Measurements from ENCODE around the gene RGS7BP. TPM values are rescaled to one million over a fixed set of nuclear protein-coding genes. Genes with fewer than 3 reads are reported as not detected.
A peak's percentile ranks its signal among the peaks of the same experiment; 100 is the strongest.

Gene RGS7BP
- total RNA-seq, 4 donors from 2014 or later: 0.33 to 3.4 (median 2.7) TPM

GRCh38 chr5:64599226-64599625 lies 93.4 kb downstream of the RGS7BP start:
- TF ChIP-seq CTCF (IDR thresholded peaks at IDR 0.05): no peak
- no peak for TF ChIP-seq POLR2A (IDR thresholded peaks at IDR 0.05)

GRCh38 chr5:64603676-64604075 lies 97.9 kb downstream of the RGS7BP start:
- no peak for TF ChIP-seq POLR2A (IDR thresholded peaks at IDR 0.05)
- no peak for TF ChIP-seq CTCF (IDR thresholded peaks at IDR 0.05)
- H3K27ac ChIP-seq: no peak overlapping the region
- no peaks in the 10 kb centered on the region for H3K27me3 ChIP-seq
- intact Hi-C loops (cut with DNase I): no loop called here
- no peaks in the 10 kb centered on the region for H3K36me3 ChIP-seq
- H3K4me1 ChIP-seq: no peaks in the 10 kb centered on the region
- H3K9me3 ChIP-seq: no peaks in the 10 kb centered on the region
- no peak overlapping the region for H3K4me3 ChIP-seq (replicated peaks in 1 of 3)
- WGBS, 2 donors: 50 to 53% methylated on average over 4 of the region's 4 CpGs
- no peak for DNase-seq

More at GRCh38 chr5:64599226-64599625, 93.4 kb downstream of the RGS7BP start:
- H3K9me3 ChIP-seq: no peaks in the 10 kb centered on the region
- H3K4me3 ChIP-seq (replicated peaks in 1 of 3): no peak overlapping the region
- H3K36me3 ChIP-seq: no peaks in the 10 kb centered on the region
- no peaks in the 10 kb centered on the region for H3K27me3 ChIP-seq
- no peak overlapping the region for H3K27ac ChIP-seq
- no peak for DNase-seq
- intact Hi-C loops (cut with DNase I): no loop called here
- H3K4me1 ChIP-seq: peaks cover 0 to 5% of the 10 kb centered on the region in 2 donors

GRCh38 chr5:64606926-64607325 lies 101.1 kb downstream of the RGS7BP start:
- intact Hi-C loops (cut with DNase I): no loop called here
- no peaks in the 10 kb centered on the region for H3K36me3 ChIP-seq
- 96 to 100% methylated on average over 1 of the region's 1 CpG for WGBS, 2 donors
- no peak for TF ChIP-seq CTCF (IDR thresholded peaks at IDR 0.05)
- TF ChIP-seq POLR2A (IDR thresholded peaks at IDR 0.05): no peak
- no peaks in the 10 kb centered on the region for H3K4me1 ChIP-seq
- H3K27me3 ChIP-seq: no peaks in the 10 kb centered on the region
- DNase-seq: no peak
- no peak overlapping the region for H3K4me3 ChIP-seq (replicated peaks in 1 of 3)
- no peaks in the 10 kb centered on the region for H3K9me3 ChIP-seq
- no peak overlapping the region for H3K27ac ChIP-seq

- intact Hi-C loops (cut with DNase I): loop anchor here (5.0 to 10.0 kb wide), 2 partner anchors 388 to 465 kb away; no protein-coding TSS in a partner anchor
- no peak overlapping the region for H3K27ac ChIP-seq
- H3K4me1 ChIP-seq: no peaks in the 10 kb centered on the region
- no peak overlapping the region for H3K4me3 ChIP-seq (replicated peaks in 1 of 3)
- TF ChIP-seq POLR2A (IDR thresholded peaks at IDR 0.05) (no peak), CTCF (IDR thresholded peaks at IDR 0.05) (peak in 5 of 6 experiments; percentile 47 to 91 (median 79))
- no peaks in the 10 kb centered on the region for H3K27me3 ChIP-seq
- no peaks in the 10 kb centered on the region for H3K36me3 ChIP-seq
- no peaks in the 10 kb centered on the region for H3K9me3 ChIP-seq
- peak; percentile 45 to 48 for DNase-seq
- 8 to 9% methylated on average over 5 of the region's 5 CpGs for WGBS, 2 donors
These were observed 106.6 kb downstream of the RGS7BP start for GRCh38 chr5:64612344-64612961.

GRCh38 chr5:64615895-64616294 lies 110.1 kb downstream of the RGS7BP start:
- WGBS, 2 donors: 74 to 87% methylated on average over 3 of the region's 3 CpGs
- Histone ChIP-seq H3K9me3 (no peaks in the 10 kb centered on the region), H3K4me3 (replicated peaks in 1 of 3) (no peak overlapping the region), H3K36me3 (no peaks in the 10 kb centered on the region), H3K4me1 (no peaks in the 10 kb centered on the region), H3K27me3 (no peaks in the 10 kb centered on the region), H3K27ac (no peak overlapping the region)
- TF ChIP-seq CTCF (IDR thresholded peaks at IDR 0.05): no peak
- DNase-seq: no peak
- intact Hi-C loops (cut with DNase I): loop anchor here (10.0 kb wide), 1 partner anchor 391 kb away; no protein-coding TSS in a partner anchor
